Measurements from ENCODE around the gene GFOD1.

- TF ChIP-seq CSDC2 (CRISPR knock-in tag; IDR thresholded peaks at IDR 0.05) (no peak), TSHZ2 (CRISPR knock-in tag; IDR thresholded peaks at IDR 0.05) (no peak), ZFP30 (CRISPR knock-in tag; IDR thresholded peaks at IDR 0.05) (no peak), ISL1 (CRISPR knock-in tag; IDR thresholded peaks at IDR 0.05) (no peak), TOX (CRISPR knock-in tag; IDR thresholded peaks at IDR 0.05; ENCODE audit: borderline replicate concordance) (no peak)
- TF ChIP-seq, protein P1, sequence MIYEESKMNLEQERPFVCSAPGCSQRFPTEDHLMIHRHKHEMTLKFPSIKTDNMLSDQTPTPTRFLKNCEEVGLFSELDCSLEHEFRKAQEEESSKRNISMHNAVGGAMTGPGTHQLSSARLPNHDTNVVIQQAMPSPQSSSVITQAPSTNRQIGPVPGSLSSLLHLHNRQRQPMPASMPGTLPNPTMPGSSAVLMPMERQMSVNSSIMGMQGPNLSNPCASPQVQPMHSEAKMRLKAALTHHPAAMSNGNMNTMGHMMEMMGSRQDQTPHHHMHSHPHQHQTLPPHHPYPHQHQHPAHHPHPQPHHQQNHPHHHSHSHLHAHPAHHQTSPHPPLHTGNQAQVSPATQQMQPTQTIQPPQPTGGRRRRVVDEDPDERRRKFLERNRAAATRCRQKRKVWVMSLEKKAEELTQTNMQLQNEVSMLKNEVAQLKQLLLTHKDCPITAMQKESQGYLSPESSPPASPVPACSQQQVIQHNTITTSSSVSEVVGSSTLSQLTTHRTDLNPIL (CRISPR knock-in tag; IDR thresholded peaks at IDR 0.05; ENCODE audit: low read depth): no peak
These were observed 36.1 kb downstream of the GFOD1 start for GRCh38 chr6:13451181-13451895.

Data from SK-N-SH treated with all-trans-retinoic acid at 6 μM for 48 hours (cell line).